GM19372 (cell line): Measurements from ENCODE around the gene CFAP74.

Experiments
- ATAC-seq: cut with Tn5 transposase; IDR thresholded peaks from one replicate; pipeline ENCODE4 v1.9.1; 2021; ENCODE audit warnings: mild to moderate bottlenecking, low read depth, moderate library complexity; ENCODE audit not compliant: unreplicated experiment

CFAP74 gene

DNA sequence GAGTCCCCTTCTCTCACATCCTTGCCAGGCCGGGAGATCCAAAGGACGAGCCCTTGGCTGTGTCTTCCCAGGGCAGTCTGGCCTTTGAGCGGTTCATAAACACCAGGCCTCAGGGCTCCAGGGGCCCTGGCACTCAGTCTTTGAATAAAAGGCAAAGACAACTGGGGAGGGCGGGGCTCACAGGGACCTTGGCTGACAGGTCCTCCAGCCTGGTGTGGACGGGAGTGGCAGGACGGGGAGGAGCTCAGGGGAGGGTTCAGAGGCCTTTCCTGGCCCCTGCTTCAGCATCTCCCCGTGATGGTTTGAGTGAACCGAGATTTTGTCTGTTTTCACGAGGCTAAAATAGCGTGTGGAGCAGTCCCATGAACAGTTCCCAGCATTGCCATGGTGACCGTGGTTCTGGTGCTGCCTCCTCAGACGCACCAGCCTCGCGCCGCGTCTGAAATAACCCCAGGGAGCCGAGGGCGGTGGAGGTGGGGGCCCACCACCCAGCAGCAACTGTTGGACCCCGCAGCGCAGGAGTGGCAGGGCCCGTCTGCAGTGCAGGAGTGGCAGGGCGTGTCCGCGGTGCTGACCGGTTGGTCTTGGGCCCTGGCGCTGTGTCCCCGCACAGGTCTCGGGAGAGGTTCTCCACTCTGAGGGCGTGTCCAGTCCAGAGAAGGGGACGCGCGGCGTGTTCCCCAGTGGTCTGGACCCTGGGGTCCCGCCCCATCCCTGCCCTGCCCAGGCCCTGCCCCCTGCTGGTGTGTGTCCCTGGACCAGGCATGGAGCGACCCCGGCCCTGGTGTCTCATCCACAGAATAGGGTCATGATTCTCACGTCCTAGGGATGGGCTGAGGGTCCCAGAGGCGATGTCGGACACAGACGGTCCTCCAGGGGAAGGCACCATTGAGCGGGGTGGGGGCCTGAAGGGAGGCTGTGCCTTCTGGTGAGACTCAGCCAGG lies 39.5 kb upstream of the CFAP74 start:
- ATAC-seq: no peak

DNA sequence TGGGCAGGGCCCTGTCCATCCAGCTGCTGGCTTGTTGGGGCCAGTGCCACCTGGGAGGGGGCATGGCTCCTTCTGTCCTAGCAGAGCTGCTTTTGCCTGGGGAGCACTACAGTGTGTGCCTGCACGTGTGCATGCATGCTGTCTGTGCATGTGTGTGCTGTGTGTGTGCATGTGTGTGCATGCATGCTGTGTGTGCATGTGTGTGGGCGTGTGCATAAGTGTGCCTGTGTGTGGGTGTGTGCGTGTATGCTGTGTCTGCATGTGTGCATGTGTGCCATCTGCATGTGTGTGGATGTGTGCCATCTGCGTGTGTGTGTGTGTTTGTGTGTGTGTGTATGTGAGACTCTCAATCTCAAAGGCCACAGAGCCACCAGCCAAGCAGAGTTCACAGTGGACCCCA lies 38.3 kb upstream of the CFAP74 start:
- ATAC-seq: no peak

DNA sequence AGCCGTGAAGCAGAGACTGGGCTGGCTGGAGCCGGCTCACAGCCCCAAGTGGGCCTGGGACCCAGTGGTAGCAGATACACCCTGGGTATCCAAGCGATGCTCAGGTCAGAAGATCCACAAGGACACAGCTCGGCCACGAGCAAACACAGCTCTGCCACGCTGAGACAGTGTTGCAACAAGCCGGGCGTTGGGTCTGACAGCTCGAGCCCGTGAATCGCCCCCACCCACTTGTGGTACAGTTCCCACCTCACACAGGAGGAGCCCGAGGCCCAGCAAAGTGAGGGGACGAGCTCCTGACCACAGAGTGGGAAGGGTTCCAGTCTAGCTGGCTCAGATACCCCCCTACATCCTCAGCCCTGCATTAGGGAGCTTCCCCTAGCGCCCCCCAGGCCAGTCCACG lies 37.7 kb upstream of the CFAP74 start:
- ATAC-seq: no peak

- ATAC-seq: no peak
Measured at GRCh38 chr1:2039251-2039650, 35.7 kb upstream of the CFAP74 start.

- no peak for ATAC-seq
Measured at GRCh38 chr1:2038229-2038628, 34.6 kb upstream of the CFAP74 start.

DNA sequence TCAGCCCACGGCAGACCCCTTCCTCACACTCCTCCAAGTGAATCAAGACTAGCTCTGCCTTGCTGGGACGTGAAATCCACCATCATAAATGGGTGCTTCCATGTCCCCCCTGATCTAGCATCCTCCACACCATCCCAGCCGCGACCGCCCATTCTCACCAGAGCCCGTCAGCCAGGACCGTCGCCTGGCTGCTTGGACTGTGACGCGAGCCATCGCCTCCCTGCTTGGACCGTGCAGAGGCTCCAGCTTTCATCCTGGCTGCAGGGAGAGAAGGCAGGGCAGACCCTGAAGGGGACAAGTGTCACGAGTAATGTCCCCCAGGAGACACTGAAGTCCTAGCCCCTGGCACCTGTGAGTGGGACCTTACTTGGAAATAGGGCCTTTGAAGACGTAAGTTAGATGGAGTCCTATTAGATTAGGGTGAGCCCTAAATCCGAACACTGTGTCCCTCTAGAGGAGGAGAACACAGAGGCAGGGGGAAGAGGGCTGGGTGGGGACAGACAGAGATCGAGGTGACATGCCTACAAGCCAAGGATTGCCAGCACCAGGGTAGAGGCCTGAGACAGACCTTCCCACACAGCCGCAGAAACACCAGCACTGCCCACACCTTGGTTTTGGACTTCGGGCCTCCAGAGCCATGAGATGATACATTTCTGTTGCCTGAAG lies 33.9 kb upstream of the CFAP74 start:
- no peak for ATAC-seq

GRCh38 chr1:2036287-2036686 lies 32.7 kb upstream of the CFAP74 start:
- ATAC-seq: no peak

- no peak for ATAC-seq
Measured at GRCh38 chr1:2033165-2033564, 29.6 kb upstream of the CFAP74 start.

GRCh38 chr1:2032737-2033136 lies 29.2 kb upstream of the CFAP74 start:
- no peak for ATAC-seq

DNA sequence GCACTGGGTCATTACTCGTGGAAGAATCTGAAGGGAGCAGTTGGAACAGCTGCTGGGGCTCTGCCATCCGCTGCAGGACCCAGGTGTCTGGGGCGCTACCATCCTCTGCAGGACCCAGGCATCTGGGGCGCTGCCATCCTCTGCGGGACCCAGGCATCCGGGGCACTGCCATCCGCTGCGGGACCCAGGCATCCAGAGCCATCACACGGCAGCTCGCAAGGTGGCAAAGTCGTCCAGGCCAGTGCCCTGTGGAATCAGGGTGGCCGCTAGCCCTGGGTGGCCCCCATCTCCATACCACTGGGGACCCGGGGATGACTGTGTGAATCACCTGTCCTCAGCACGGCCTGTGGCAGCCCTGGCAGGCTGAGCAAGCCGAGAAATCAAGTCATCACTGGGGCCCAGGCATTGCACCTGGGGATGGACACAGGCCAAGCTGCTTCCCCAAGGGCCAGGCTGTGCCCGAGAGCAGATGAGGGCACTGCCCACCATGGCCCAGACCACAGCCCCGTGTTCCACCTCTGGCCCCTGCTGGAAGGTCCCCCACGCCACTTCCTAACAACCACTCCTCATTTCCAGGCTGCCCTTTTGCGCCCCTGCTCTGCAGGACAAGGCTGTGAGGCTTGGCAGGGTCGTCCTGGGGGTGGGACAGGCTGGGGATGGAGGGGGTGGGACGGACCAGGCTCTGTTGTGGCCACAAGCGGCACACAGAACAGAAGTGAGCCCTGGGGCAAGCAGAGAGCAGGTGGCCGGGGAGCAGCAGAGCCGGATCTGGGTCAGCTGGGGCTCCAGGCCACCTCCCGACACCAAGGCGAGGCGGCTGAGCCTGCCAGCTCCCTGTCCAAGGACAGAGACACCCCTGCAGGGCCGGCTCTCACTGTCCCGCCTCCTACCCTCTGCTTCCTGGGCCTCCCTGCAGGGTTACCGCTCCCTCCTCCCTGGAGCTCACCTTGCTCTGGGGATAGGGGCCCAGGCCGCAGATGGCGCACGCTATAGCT lies 28.3 kb upstream of the CFAP74 start:
- ATAC-seq: no peak

DNA sequence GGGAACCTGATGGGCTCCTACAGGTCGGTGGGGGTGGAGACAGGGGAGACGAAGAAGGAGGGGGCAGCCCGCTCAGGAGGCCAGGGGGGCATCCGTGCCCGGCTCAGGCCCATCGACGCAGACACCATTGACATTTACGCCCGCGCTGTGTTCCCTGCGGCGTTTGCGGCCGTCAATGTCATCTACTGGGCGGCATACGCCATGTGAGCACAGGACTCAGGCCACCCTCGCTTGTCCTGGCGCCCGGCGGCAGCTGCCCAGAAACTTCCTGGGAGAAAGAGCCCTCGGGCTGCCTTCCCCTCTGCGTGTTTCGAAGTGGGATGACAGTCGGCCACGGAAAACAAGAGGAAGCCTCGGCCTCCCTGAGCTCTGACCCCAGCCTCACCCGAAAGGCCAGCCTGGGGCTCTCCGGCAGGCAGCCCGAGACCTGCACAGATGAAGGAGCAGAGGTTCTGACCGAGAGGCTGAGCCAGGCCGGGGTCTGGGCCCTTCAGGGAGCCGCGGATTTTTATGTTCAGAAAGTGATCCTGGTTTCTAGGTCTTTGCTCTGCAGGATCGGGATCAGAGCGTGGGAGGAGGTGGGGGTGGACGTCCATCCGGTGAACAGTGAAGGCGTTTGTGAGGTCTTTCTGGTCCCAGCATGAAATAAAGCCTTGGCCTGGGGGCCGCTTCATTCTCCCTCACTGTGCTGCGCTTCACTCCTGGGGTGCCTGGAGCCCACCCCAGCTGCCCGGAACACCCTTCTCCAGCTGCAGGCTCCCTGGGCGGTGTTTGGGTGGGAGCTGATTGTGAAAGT lies 26.7 kb upstream of the CFAP74 start:
- ATAC-seq: no peak

DNA sequence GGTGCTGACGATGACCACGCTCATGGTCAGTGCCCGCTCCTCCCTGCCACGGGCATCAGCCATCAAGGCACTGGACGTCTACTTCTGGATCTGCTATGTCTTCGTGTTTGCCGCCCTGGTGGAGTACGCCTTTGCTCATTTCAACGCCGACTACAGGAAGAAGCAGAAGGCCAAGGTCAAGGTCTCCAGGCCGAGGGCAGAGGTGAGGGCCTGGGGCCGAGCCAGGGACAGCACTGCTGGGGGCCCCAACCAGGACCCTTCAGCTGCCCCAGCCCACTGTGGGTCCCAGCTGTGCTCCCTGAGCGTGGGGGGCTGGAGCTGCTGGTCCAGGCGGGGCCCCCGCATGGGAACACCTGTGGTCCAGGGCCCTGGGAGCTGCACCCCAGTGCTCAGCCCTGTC lies 26.0 kb upstream of the CFAP74 start:
- no peak for ATAC-seq

DNA sequence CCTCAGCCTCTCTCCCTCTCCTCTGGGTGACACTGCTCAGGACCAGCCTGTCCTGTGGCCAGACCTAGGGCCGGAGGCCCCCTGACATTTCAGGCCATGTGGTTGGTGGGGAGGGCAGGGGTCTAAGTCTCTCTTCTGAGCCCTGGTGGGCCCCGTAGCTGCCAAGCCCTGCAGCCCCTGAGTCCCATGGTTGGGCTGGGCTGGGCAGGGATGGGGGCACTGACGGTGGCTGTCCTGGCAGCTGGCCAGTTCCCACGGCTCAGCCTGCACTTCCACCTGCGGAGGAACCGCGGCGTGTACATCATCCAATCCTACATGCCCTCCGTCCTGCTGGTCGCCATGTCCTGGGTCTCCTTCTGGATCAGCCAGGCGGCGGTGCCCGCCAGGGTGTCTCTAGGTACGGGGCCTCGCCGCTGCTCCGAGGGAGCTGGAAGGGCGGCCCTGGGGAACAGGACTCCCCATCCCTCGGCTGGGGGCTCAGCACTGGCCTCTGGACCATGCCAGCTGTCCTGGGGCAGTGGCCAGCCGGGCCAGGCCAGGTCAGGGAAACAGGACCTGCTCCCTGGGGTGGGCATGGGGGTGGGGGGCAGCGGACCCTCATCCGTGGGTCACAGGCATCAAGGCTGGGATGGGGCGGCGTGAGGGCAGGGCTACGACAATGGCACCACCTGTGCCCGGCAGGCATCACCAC lies 25.4 kb upstream of the CFAP74 start:
- ATAC-seq: no peak

DNA sequence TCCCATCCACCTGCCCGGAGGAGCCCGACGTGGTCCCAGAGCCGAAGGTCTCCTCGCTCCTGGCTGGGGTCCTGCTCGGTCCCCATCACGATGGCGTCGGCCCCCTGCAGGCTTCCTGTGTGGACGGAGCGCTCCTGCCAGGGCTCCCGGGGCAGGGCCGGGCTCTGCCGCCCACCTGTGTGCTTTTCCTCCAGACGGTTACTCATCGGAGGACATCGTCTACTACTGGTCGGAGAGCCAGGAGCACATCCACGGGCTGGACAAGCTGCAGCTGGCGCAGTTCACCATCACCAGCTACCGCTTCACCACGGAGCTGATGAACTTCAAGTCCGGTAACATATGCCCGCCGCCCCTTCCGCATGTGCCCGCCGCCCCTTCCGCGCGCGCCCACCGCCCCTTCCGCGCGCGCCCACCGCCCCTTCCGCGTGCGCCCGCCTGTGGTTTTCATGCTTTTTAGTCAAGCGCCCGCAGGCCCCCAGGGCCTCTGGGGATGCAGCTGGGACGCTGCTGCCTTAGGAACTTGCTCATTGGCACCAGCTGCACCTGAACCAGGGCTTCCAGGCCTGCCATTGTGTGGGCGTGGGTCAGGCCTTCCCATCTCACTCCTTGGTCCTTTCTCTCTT lies 24.5 kb upstream of the CFAP74 start:
- ATAC-seq: no peak

- no peak for ATAC-seq
Measured at GRCh38 chr1:2025491-2025981, 21.9 kb upstream of the CFAP74 start.

GRCh38 chr1:2024887-2025286 lies 21.3 kb upstream of the CFAP74 start:
- ATAC-seq: no peak

- ATAC-seq: no peak
Measured at GRCh38 chr1:2024451-2024850, 20.9 kb upstream of the CFAP74 start.

GRCh38 chr1:2023187-2023586 lies 19.6 kb upstream of the CFAP74 start:
- no peak for ATAC-seq
